NB4 (cell line): ENCODE results near the gene PRDM7.

Experiments used
- MAX ChIP-seq: IDR thresholded peaks from 2 replicates; pipeline ENCODE4 v1.6.1; 2011; ENCODE audit warnings: low read depth, low read length
- POLR2A ChIP-seq: IDR thresholded peaks from 2 replicates; pipeline ENCODE4 v1.6.1; 2011; ENCODE audit warnings: mild to moderate bottlenecking; ENCODE audit not compliant: insufficient read length; ENCODE audit errors: extremely low read depth
- TF ChIP-seq, protein P1 (sequence below): IDR thresholded peaks from one replicate; pipeline ENCODE4 v1.5.1; 2012; ENCODE audit warnings: low read depth, low read length

- TF ChIP-seq, protein P1, sequence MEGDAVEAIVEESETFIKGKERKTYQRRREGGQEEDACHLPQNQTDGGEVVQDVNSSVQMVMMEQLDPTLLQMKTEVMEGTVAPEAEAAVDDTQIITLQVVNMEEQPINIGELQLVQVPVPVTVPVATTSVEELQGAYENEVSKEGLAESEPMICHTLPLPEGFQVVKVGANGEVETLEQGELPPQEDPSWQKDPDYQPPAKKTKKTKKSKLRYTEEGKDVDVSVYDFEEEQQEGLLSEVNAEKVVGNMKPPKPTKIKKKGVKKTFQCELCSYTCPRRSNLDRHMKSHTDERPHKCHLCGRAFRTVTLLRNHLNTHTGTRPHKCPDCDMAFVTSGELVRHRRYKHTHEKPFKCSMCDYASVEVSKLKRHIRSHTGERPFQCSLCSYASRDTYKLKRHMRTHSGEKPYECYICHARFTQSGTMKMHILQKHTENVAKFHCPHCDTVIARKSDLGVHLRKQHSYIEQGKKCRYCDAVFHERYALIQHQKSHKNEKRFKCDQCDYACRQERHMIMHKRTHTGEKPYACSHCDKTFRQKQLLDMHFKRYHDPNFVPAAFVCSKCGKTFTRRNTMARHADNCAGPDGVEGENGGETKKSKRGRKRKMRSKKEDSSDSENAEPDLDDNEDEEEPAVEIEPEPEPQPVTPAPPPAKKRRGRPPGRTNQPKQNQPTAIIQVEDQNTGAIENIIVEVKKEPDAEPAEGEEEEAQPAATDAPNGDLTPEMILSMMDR: no peak
- TF ChIP-seq MAX (no peak), POLR2A (no peak)
These were observed 6.0 kb upstream of the PRDM7 start for GRCh38 chr16:90083139-90083538.
